OCI-LY7 (cell line): Measurements from ENCODE around the gene NDUFS8.

Source experiments
- CTCF ChIP-seq: fragments of 200-600 bp; sonication (generic); conservative IDR thresholded peaks from 2 replicates; pipeline ENCODE4 v1.5.1; 2014; ENCODE audit warnings: mild to moderate bottlenecking, antibody characterized with exemption, low read length, moderate library complexity, mixed read lengths
- EZH2phosphoT487 ChIP-seq: fragments of 200-600 bp; sonication (generic); IDR thresholded peaks from 2 replicates; pipeline ENCODE4 v1.6.1; 2018; ENCODE audit warnings: low read depth, borderline replicate concordance, mild to moderate bottlenecking, mixed run types, antibody characterized with exemption, low read length, moderate library complexity, mixed read lengths

GRCh38 chr11:68016161-68016903, 14.1 kb upstream of the NDUFS8 start:
- 0 out of 2 replicates have a peak, but pooled peaks have one; percentile 9 for TF ChIP-seq CTCF
- no peak for TF ChIP-seq EZH2phosphoT487
